ENCODE measurements around the gene EXOC3L4. TPM values are rescaled to one million over a fixed set of nuclear protein-coding genes. Genes with fewer than 3 reads are reported as not detected.
A peak's percentile ranks its signal among the peaks of the same experiment; 100 is the strongest.

EXOC3L4 gene
- polyA plus RNA-seq, 2 of the 4 experiments (the other 2 are of a cell fraction), result 1.5 to 4.3 TPM

DNA sequence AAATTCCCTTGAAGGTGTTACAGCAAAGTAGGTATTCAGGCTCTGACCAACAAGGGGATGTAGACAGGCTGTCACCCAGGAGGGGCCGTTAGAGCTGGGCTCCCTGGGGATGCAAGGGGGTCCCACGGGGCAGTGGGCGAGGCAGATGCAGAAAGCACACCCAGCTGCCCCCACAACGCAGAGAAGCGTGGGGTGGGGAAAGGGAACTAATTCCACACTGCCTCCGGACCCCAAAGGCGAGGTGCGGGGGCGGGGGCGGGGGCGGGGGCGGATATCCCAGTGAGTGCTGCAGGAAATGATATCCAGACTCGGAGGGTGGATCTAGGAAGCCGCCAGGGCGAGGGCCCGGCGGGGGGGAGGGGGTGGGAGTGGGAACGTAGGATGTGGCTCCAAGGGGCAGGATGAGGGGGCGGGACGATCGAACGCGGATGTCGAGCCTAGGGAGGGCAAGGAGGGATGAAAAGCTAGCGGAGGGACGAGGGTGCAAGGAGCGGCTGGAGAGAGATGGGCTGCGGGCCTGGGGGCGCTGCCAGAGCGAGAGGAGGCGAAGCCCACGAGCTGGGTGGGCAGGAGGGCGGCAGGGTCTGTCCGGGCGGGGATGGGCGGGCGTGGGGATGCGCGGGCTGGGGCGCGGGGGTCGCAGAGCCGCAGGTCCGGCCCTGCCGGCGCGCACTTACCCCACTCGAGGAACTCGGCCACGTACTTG, 38.0 kb upstream of the EXOC3L4 start:
- DNase-seq (ENCODE audit: low read depth in 1 of 2, low spot score in 1 of 2) (peak; percentile 57 to 73), FAIRE-seq (no peak), ATAC-seq (peak; percentile 52 to 72)
- Histone ChIP-seq H3K27ac (peak overlapping the region; percentile 97 to 98), H3K4me1 (peaks cover 38% of the 10 kb centered on the region), H3K4me3 (peak overlapping the region; percentile 97), H3K4me2 (peak overlapping the region; percentile 89), H3K9me3 (no peaks in the 10 kb centered on the region)
- ChIA-PET POLR2A (interaction anchor here (0.6 to 1.2 kb wide), 2 partner anchors 11 to 63 kb away, joined by 3 to 4 read pairs; no protein-coding TSS in a partner anchor), CTCF (interaction anchor here (1.0 to 1.4 kb wide), 4 partner anchors 12 to 84 kb away, joined by 3 to 6 read pairs (median 4); no protein-coding TSS in a partner anchor)
- TF ChIP-seq EHMT2 (IDR thresholded peaks at IDR 0.05; ENCODE audit: low read depth), result no peak
- TF ChIP-seq MYC (IDR thresholded peaks at IDR 0.05; ENCODE audit: borderline replicate concordance, low read length), result no peak
- peak; percentile 28; the same call in 1 of the 2 replicates for TF ChIP-seq POLR2A (IDR thresholded peaks at IDR 0.05; ENCODE audit: low read length)
- no peak for TF ChIP-seq CBX2 (IDR thresholded peaks at IDR 0.05; ENCODE audit: borderline replicate concordance, low read depth)
- no peak for TF ChIP-seq EHF (CRISPR knock-in tag; IDR thresholded peaks at IDR 0.05)
- 0% methylated on average over 15 of the region's 50 CpGs for WGBS (ENCODE audit: missing lambda C conversion rate)

- ChIA-PET POLR2A (interaction anchor here (1.2 kb wide), 1 partner anchor 11 kb away, joined by 3 read pairs; no protein-coding TSS in a partner anchor), CTCF (interaction anchor here (0.6 to 1.4 kb wide), 4 partner anchors 18 to 84 kb away, joined by 3 to 6 read pairs (median 4); no protein-coding TSS in a partner anchor)
- Histone ChIP-seq H3K4me3 (peak overlapping the region; percentile 97), H3K4me1 (peaks cover 34% of the 10 kb centered on the region), H3K4me2 (peak overlapping the region; percentile 89), H3K27ac (peak overlapping the region; percentile 97 to 98), H3K9me3 (no peaks in the 10 kb centered on the region)
- TF ChIP-seq PHF8 (IDR thresholded peaks at IDR 0.05; ENCODE audit: borderline replicate concordance, low read depth) (0 out of 2 replicates have a peak, but pooled peaks have one; percentile 30), POLR2A (IDR thresholded peaks at IDR 0.05; ENCODE audit: low read length) (peak; percentile 40; the same call in 1 of the 2 replicates), HEYL (CRISPR knock-in tag; IDR thresholded peaks at IDR 0.05) (no peak)
- no peak for DNase-seq (ENCODE audit: low read depth in 1 of 2, low spot score in 1 of 2)
- FAIRE-seq, result no peak
- ATAC-seq, result peak; percentile 32 to 57; a peak in 4 of 6 replicates
- 0% methylated on average over 5 of the region's 53 CpGs for WGBS (ENCODE audit: missing lambda C conversion rate)
These were observed 37.5 kb upstream of the EXOC3L4 start for GRCh38 chr14:103057028-103057371.

GRCh38 chr14:103057372-103058163, 37.0 kb upstream of the EXOC3L4 start, which contains the start of gene CDC42BPB:
TSS of gene CDC42BPB (minus strand) at chr14:103057549. CDS start at chr14:103057173, 376 bp downstream.
- ATAC-seq (peak; percentile 91 to 95), FAIRE-seq (no peak), DNase-seq (ENCODE audit: low read depth in 1 of 2, low spot score in 1 of 2) (peak; percentile 75 to 92)
- Histone ChIP-seq H3K4me1 (peaks cover 38% of the 10 kb centered on the region), H3K4me2 (peak within 1 kb of the TSS; percentile 94), H3K4me3 (peak within 1 kb of the TSS; percentile 97), H3K27ac (peak within 1 kb of the TSS; percentile 97 to 98), H3K9me3 (no peaks in the 10 kb centered on the region)
- peak; percentile 68 for TF ChIP-seq POLR2A (IDR thresholded peaks at IDR 0.05; ENCODE audit: low read length)
- peak in 1 of 2 experiments; percentile 55; a peak in 3 of 5 replicates for TF ChIP-seq JUN (IDR thresholded peaks at IDR 0.05)
- TF ChIP-seq, protein P1, sequence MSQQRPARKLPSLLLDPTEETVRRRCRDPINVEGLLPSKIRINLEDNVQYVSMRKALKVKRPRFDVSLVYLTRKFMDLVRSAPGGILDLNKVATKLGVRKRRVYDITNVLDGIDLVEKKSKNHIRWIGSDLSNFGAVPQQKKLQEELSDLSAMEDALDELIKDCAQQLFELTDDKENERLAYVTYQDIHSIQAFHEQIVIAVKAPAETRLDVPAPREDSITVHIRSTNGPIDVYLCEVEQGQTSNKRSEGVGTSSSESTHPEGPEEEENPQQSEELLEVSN (IDR thresholded peaks at IDR 0.05; ENCODE audit: borderline replicate concordance, low read depth), result peak; percentile 35; the same call in 1 of the 2 replicates
- no peak for TF ChIP-seq RNF2 (IDR thresholded peaks at IDR 0.05; ENCODE audit: borderline replicate concordance, low read depth)
- TF ChIP-seq PHF8 (IDR thresholded peaks at IDR 0.05; ENCODE audit: borderline replicate concordance, low read depth), result peak; percentile 56; the same call in 1 of the 2 replicates
- TF ChIP-seq MAX (IDR thresholded peaks at IDR 0.05), result peak; percentile 70
- TF ChIP-seq KDM5A (IDR thresholded peaks at IDR 0.05), result no peak
- ChIA-PET CTCF (interaction anchor here (0.6 to 1.4 kb wide), 4 partner anchors 17 to 85 kb away, joined by 3 to 6 read pairs (median 4); no protein-coding TSS in a partner anchor), POLR2A (interaction anchor here (1.2 kb wide), 1 partner anchor 10 kb away, joined by 3 read pairs; no protein-coding TSS in a partner anchor)
- 0% methylated on average over 2 of the region's 113 CpGs for WGBS (ENCODE audit: missing lambda C conversion rate)
